ENCODE results near the gene STRA6.
A peak's percentile ranks its signal among the peaks of the same experiment; 100 is the strongest.

Gene STRA6

GRCh38 chr15:74221399-74222239 is 19.0 kb upstream of the STRA6 start:
- H3K9me3 ChIP-seq (ENCODE audit: low read depth, low read length): no peaks in the 10 kb centered on the region
- H3K4me3 ChIP-seq: peak overlapping the region; percentile 71; the same call in 1 of the 2 replicates
- H3K9ac ChIP-seq (ENCODE audit: insufficient read length): peak overlapping the region; percentile 54
- peak overlapping the region; percentile 93 for H3K27ac ChIP-seq
- DNase-seq (ENCODE audit: low read depth, low spot score): no peak
- TF ChIP-seq EZH2 (IDR thresholded peaks at IDR 0.05) (no peak), FOXP2 (optimal IDR thresholded peaks at IDR 0.05; ENCODE audit: control extremely low read depth, extremely low read length, insufficient read depth) (no peak), POLR2AphosphoS5 (IDR thresholded peaks at IDR 0.05; ENCODE audit: borderline replicate concordance, low read depth, low read length) (no peak)
- H3K36me3 ChIP-seq (ENCODE audit: insufficient read depth, low read length): no peaks in the 10 kb centered on the region

DNA sequence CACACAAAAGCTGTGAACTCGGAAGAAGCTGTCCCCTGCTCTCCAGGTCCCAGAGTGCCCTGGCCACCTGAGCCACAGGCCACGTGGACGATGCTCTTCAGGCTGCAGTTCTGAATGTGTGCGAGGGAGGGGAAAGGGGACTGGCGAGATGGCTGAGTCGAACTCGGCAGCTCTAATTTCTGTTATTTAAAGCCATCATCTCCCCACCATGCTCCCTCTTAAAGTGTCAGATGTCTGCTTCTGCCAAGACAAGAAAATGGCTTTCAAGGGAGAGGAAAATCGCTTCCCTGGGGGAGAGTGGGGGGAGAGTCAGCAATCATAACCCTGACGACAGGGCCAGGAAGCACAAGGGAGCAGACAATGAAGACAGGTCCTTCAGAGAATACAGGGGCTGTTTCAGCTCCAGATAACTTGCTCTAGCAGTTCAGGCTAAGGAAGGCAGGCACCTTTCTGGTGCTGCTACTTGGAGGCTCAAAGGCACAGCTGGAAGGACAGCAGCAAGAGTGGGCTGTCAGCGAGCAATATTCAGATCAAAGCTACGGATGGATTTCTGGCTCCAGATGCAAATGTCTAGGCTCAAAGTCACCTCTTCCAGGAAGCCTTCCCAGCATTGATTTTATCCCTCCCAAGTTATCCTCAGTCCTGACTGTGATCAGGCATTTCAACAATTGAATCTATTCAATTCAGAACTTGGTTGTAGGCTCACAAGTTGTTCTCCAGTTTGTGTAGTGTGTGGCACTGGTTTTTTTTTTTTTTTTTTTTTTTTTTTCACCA is 18.1 kb upstream of the STRA6 start:
- TF ChIP-seq EZH2 (IDR thresholded peaks at IDR 0.05) (no peak), FOXP2 (optimal IDR thresholded peaks at IDR 0.05; ENCODE audit: control extremely low read depth, extremely low read length, insufficient read depth) (no peak), POLR2AphosphoS5 (IDR thresholded peaks at IDR 0.05; ENCODE audit: borderline replicate concordance, low read depth, low read length) (no peak)
- Histone ChIP-seq H3K27ac (peak overlapping the region; percentile 23; the same call in 1 of the 2 replicates), H3K9me3 (ENCODE audit: low read depth, low read length) (no peaks in the 10 kb centered on the region), H3K4me3 (no peak overlapping the region), H3K36me3 (ENCODE audit: insufficient read depth, low read length) (no peaks in the 10 kb centered on the region), H3K9ac (ENCODE audit: insufficient read length) (no peak overlapping the region)
- DNase-seq (ENCODE audit: low read depth, low spot score): no peak

DNA sequence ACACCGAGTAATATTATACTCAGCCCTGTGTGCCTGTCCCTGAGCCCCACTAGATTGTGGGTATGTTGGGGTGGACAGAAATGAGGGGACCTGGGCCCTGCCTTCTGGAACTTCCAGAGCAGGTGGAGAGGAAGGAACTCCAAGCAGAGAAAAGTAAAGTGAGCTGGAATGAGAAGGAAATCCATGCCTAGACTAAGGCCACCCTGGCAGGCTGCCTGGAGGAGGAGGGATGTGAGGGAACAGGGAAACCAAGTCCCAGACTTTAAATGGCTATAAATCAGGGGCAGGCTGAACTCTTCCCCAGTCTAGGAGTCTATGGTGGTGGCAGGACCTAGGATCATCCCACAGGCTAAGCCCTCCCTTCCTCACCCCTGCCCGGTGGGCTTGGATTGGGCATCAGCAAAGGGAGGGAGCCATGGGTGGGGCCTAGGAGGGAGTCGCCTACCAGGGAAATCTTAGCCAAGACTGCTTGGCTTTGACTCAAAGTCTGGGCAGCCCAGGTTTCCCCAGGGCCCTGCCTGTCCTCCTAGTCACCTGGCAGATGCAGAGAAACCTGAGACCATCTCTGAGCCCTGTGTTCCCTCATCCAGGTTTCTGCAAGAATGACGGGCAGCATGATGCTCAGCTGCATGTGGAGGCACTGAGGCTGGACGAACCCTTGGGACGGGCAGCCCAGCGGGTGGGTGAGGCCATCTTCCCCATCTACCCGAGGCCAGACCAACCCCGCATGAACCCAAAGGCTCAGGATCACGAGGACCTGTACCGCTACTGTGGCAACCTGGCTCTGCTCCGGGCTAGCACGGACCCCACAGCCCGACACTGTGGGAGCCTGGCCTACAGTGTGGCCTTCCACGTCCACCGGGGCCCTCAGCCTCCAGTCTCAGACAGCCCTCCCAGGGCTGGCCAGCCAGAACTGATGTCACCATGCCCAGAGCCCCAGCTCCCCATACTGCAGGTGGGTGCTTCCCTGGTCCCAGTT is 15.6 kb upstream of the STRA6 start:
- no peaks in the 10 kb centered on the region for H3K36me3 ChIP-seq (ENCODE audit: insufficient read depth, low read length)
- no peaks in the 10 kb centered on the region for H3K9me3 ChIP-seq (ENCODE audit: low read depth, low read length)
- H3K4me3 ChIP-seq: no peak overlapping the region
- TF ChIP-seq EZH2 (IDR thresholded peaks at IDR 0.05): no peak
- TF ChIP-seq POLR2AphosphoS5 (IDR thresholded peaks at IDR 0.05; ENCODE audit: borderline replicate concordance, low read depth, low read length): no peak
- no peak for TF ChIP-seq FOXP2 (optimal IDR thresholded peaks at IDR 0.05; ENCODE audit: control extremely low read depth, extremely low read length, insufficient read depth)
- no peak for DNase-seq (ENCODE audit: low read depth, low spot score)
- no peak overlapping the region for H3K27ac ChIP-seq
- H3K9ac ChIP-seq (ENCODE audit: insufficient read length): no peak overlapping the region

DNA sequence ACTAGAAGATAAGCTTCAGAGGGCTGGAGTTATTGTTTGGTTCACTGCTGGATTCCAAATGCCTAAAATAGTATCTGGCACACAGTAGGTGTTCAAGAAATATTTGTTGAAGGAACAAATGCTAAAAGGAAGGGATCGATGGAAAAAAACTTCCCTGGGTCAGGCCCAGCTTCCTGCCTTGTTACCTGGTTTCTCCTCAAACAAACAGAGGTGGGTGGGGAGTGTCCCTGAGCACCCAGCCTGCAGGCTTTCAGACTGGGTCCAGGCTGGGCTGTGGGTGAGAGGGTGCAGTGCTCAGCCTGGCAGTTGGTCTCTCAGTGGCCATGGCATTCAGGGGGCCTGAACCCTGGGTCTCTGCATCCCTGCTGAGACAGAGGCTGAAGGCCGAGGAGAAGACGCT is 14.4 kb upstream of the STRA6 start:
- Histone ChIP-seq H3K36me3 (ENCODE audit: insufficient read depth, low read length) (no peaks in the 10 kb centered on the region), H3K4me3 (no peak overlapping the region), H3K9me3 (ENCODE audit: low read depth, low read length) (no peaks in the 10 kb centered on the region), H3K27ac (no peak overlapping the region), H3K9ac (ENCODE audit: insufficient read length) (no peak overlapping the region)
- no peak for TF ChIP-seq EZH2 (IDR thresholded peaks at IDR 0.05)
- no peak for TF ChIP-seq FOXP2 (optimal IDR thresholded peaks at IDR 0.05; ENCODE audit: control extremely low read depth, extremely low read length, insufficient read depth)
- no peak for TF ChIP-seq POLR2AphosphoS5 (IDR thresholded peaks at IDR 0.05; ENCODE audit: borderline replicate concordance, low read depth, low read length)
- no peak for DNase-seq (ENCODE audit: low read depth, low spot score)

GRCh38 chr15:74215958-74216357 is 13.4 kb upstream of the STRA6 start:
- peak overlapping the region; percentile 88; the same call in 1 of the 2 replicates for H3K27ac ChIP-seq
- TF ChIP-seq EZH2 (IDR thresholded peaks at IDR 0.05) (no peak), FOXP2 (optimal IDR thresholded peaks at IDR 0.05; ENCODE audit: control extremely low read depth, extremely low read length, insufficient read depth) (no peak), POLR2AphosphoS5 (IDR thresholded peaks at IDR 0.05; ENCODE audit: borderline replicate concordance, low read depth, low read length) (no peak)
- H3K9me3 ChIP-seq (ENCODE audit: low read depth, low read length): no peaks in the 10 kb centered on the region
- H3K4me3 ChIP-seq: no peak overlapping the region
- no peaks in the 10 kb centered on the region for H3K36me3 ChIP-seq (ENCODE audit: insufficient read depth, low read length)
- DNase-seq (ENCODE audit: low read depth, low spot score): no peak
- no peak overlapping the region for H3K9ac ChIP-seq (ENCODE audit: insufficient read length)

- Histone ChIP-seq H3K4me3 (peak overlapping the region; percentile 54; the same call in 1 of the 2 replicates), H3K27ac (peak overlapping the region; percentile 88)
- no peak for TF ChIP-seq EZH2 (IDR thresholded peaks at IDR 0.05)
- no peak for TF ChIP-seq POLR2AphosphoS5 (IDR thresholded peaks at IDR 0.05; ENCODE audit: borderline replicate concordance, low read depth, low read length)
- TF ChIP-seq FOXP2 (optimal IDR thresholded peaks at IDR 0.05; ENCODE audit: control extremely low read depth, extremely low read length, insufficient read depth): no peak
These were observed 11.9 kb upstream of the STRA6 start for GRCh38 chr15:74214324-74215021.

DNA sequence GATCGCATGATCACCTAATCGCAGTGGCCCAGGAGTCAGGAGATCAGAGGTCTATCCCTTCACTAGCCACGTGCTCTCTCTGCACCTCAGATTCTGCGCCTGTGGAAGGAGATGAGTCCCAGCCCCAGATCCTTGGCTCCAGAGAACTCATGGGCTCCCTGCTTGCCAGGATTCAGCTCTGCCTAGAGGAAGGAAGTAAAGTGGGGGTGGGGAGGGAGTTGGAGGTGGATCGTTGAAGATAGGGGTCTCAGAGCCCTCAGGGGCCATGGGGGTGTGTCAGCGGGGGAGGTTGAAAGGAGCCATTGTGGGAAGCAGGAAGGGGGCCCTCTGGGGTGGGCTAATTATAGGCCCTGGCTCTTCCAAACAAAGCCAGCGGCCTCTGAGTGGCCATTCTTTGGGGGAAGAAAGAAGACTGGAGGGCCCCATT is 11.3 kb upstream of the STRA6 start:
- no peak for DNase-seq (ENCODE audit: low read depth, low spot score)
- H3K27ac ChIP-seq: no peak overlapping the region
- H3K4me3 ChIP-seq: no peak overlapping the region
- no peak for TF ChIP-seq EZH2 (IDR thresholded peaks at IDR 0.05)
- no peak for TF ChIP-seq POLR2AphosphoS5 (IDR thresholded peaks at IDR 0.05; ENCODE audit: borderline replicate concordance, low read depth, low read length)
- TF ChIP-seq FOXP2 (optimal IDR thresholded peaks at IDR 0.05; ENCODE audit: control extremely low read depth, extremely low read length, insufficient read depth): no peak
- H3K9ac ChIP-seq (ENCODE audit: insufficient read length): no peak overlapping the region
- no peaks in the 10 kb centered on the region for H3K36me3 ChIP-seq (ENCODE audit: insufficient read depth, low read length)
- H3K9me3 ChIP-seq (ENCODE audit: low read depth, low read length): no peaks in the 10 kb centered on the region

More at GRCh38 chr15:74214324-74215021, 11.9 kb upstream of the STRA6 start:
- Histone ChIP-seq H3K36me3 (ENCODE audit: insufficient read depth, low read length) (no peaks in the 10 kb centered on the region), H3K9me3 (ENCODE audit: low read depth, low read length) (no peaks in the 10 kb centered on the region), H3K9ac (ENCODE audit: insufficient read length) (no peak overlapping the region)
- no peak for DNase-seq (ENCODE audit: low read depth, low spot score)
